HepG2 (cell line): ENCODE results near the gene P3H4. TPM values are rescaled to one million over a fixed set of nuclear protein-coding genes. Genes with fewer than 3 reads are reported as not detected.

Source experiments
- ATAC-seq: fragments of 200-7000 bp; cut with Tn5 transposase; 3 replicates; pipeline ENCODE4 v1.9.1; 2020; ENCODE audit warnings: mild to moderate bottlenecking, moderate library complexity
- BruUV-seq: library from RNA; stranded (reverse); fragments of 400-500 nt; replicated peaks from 2 replicates; lab custom pipeline; 2021; lab: Mats Ljungman, UMichigan
- CTCF ChIA-PET: fragments of 300-600 bp; formaldehyde crosslinking; extraction: SDS; loops from one replicate; lab custom pipeline; 2021; ENCODE audit warnings: low total read pairs, inconsistent platforms, low intra/inter-chr PET ratio; lab: Yijun Ruan, JAX
- POLR2A ChIA-PET: fragments of 350-600 bp; sonication (Branson Sonifier 250); formaldehyde crosslinking; loops from one replicate; lab custom pipeline; 2020; ENCODE audit warnings: antibody characterized with exemption, inconsistent platforms; lab: Yijun Ruan, JAX
- DNase-seq: peaks from one replicate; pipeline ENCODE4 v3.0.0-alpha.2; 2015; ENCODE audit warnings: low spot score
- FAIRE-seq: peaks from 3 replicates; lab custom pipeline; 2011; peaks lifted over from hg19 to GRCh38; lab: Jason Lieb, UNC
- H2AFZ ChIP-seq: one replicate; pipeline ENCODE4 v1.6.1; 2011; ENCODE audit warnings: low read length, inconsistent platforms
- H3K27ac ChIP-seq: fragments of 300-600 bp; 3 replicates; pipeline ENCODE4 v1.8.0; 2011; ENCODE audit warnings: mixed run types, mild to moderate bottlenecking, mixed read lengths, low read length, inconsistent platforms; ENCODE audit not compliant: insufficient read depth; ENCODE audit errors: extremely low read length
- H3K27me3 ChIP-seq, 2 experiments: fragments of 200-600 bp in 1 of 2; 2 replicates in 1 of 2; 3 replicates in 1 of 2; pipeline versions ENCODE4 v1.6.0 to v1.8.0; 2011; ENCODE audit warnings: low read length in 2 of 2, mild to moderate bottlenecking in 2 of 2, moderate library complexity in 2 of 2, inconsistent platforms in 1 of 2; ENCODE audit not compliant: insufficient read depth in 2 of 2, control insufficient read depth in 1 of 2
- H3K36me3 ChIP-seq, 2 experiments: fragments of 200-600 bp in 1 of 2; replicated peaks in 1 of 2; 2 replicates in 1 of 2; 3 replicates in 1 of 2; pipeline versions ENCODE4 v1.5.1 to v1.8.0; 2011; ENCODE audit warnings: low read length in 2 of 2, inconsistent platforms in 1 of 2; ENCODE audit not compliant: insufficient read depth in 2 of 2, control insufficient read depth in 1 of 2
- H3K4me1 ChIP-seq: 2 replicates; pipeline ENCODE4 v1.5.1; 2012; ENCODE audit warnings: low read length, inconsistent platforms; ENCODE audit not compliant: insufficient read depth
- H3K4me2 ChIP-seq: 2 replicates; pipeline ENCODE4 v1.6.0; 2011; ENCODE audit warnings: low read depth, low read length, inconsistent platforms
- H3K4me3 ChIP-seq, 3 experiments: fragments of 200-600 bp in 1 of 3; sonication (generic), shearing (Covaris generic) in 1 of 3; replicated peaks in 1 of 3; 2 replicates each; pipeline ENCODE4 v1.5.1; 2011 to 2016; ENCODE audit warnings: low read length in 3 of 3, inconsistent platforms in 2 of 3, low read depth in 2 of 3, mild to moderate bottlenecking in 2 of 3, control low read depth in 1 of 3, mixed read lengths in 1 of 3; ENCODE audit not compliant: insufficient read depth in 1 of 3
- H3K79me2 ChIP-seq: one replicate; pipeline ENCODE4 v1.6.1; 2011; ENCODE audit warnings: low read length, inconsistent platforms; ENCODE audit not compliant: insufficient read depth
- H3K9ac ChIP-seq: 2 replicates; pipeline ENCODE4 v1.6.0; 2011; ENCODE audit warnings: mild to moderate bottlenecking, low read depth, low read length, inconsistent platforms; ENCODE audit not compliant: insufficient read depth
- H3K9me3 ChIP-seq: 2 replicates; pipeline ENCODE4 v1.5.1; 2012; ENCODE audit warnings: mild to moderate bottlenecking, low read length
- H4K20me1 ChIP-seq: 2 replicates; pipeline ENCODE4 v1.6.0; 2011; ENCODE audit warnings: inconsistent platforms, mild to moderate bottlenecking, low read length, moderate library complexity; ENCODE audit not compliant: insufficient read depth
- ATF5 ChIP-seq: sonication (generic); formaldehyde crosslinking; IDR thresholded peaks from 2 replicates; pipeline ENCODE4 v1.4.0; 2020; ENCODE audit warnings: mild to moderate bottlenecking, low read depth, missing genetic modification reagents
- DNMT3B ChIP-seq: conservative IDR thresholded peaks from 2 replicates; pipeline ENCODE4 v1.6.1; 2016; ENCODE audit warnings: missing biosample characterization, control low read depth
- FLYWCH1 ChIP-seq: sonication (generic); formaldehyde crosslinking; IDR thresholded peaks from 2 replicates; pipeline ENCODE4 v1.8.1; 2023; ENCODE audit warnings: mild to moderate bottlenecking, missing genetic modification reagents
- HDAC2 ChIP-seq: sonication (generic); formaldehyde crosslinking; IDR thresholded peaks from 2 replicates; pipeline ENCODE4 v1.4.0; 2020; ENCODE audit warnings: missing genetic modification reagents
- HIC2 ChIP-seq: sonication (generic); formaldehyde crosslinking; IDR thresholded peaks from 2 replicates; pipeline ENCODE4 v1.9.0; 2022; ENCODE audit warnings: low read depth, missing genetic modification reagents
- KAT7 ChIP-seq: IDR thresholded peaks from 2 replicates; pipeline ENCODE4 v1.6.1; 2018; ENCODE audit warnings: borderline replicate concordance, missing compliant biosample characterization
- KLF11 ChIP-seq: IDR thresholded peaks from 2 replicates; pipeline ENCODE4 v1.6.1; 2016; ENCODE audit warnings: missing compliant biosample characterization
- MIXL1 ChIP-seq: IDR thresholded peaks from 2 replicates; pipeline ENCODE4 v1.6.1; 2016
- POLR2AphosphoS5 ChIP-seq: IDR thresholded peaks from 2 replicates; pipeline ENCODE4 v1.6.1; 2012; ENCODE audit warnings: low read depth, low read length
- XRCC5 ChIP-seq: fragments of 200-400 bp; formaldehyde crosslinking; optimal IDR thresholded peaks from 2 replicates; pipeline ENCODE3; 2017; ENCODE audit warnings: mild to moderate bottlenecking, low read length
- ZBTB8A ChIP-seq: sonication (generic); formaldehyde crosslinking; IDR thresholded peaks from 2 replicates; pipeline ENCODE4 v1.4.0; 2020; ENCODE audit warnings: mild to moderate bottlenecking, low read depth, missing genetic modification reagents, borderline replicate concordance
- ZNF558 ChIP-seq: sonication (generic); formaldehyde crosslinking; IDR thresholded peaks from 2 replicates; pipeline ENCODE4 v1.9.0; 2022; ENCODE audit warnings: mild to moderate bottlenecking, missing genetic modification reagents, borderline replicate concordance
- ZNF772 ChIP-seq: sonication (generic); formaldehyde crosslinking; IDR thresholded peaks from 2 replicates; pipeline ENCODE4 v1.5.0; 2020; ENCODE audit warnings: mild to moderate bottlenecking, missing genetic modification reagents
- WGBS: methylation state at CpG from one replicate; pipeline ENCODE4 v1.1.6; 2017; ENCODE audit warnings: low lambda C conversion rate; 5-methylcytosine and 5-hydroxymethylcytosine counted together
- in situ Hi-C: cut with HindIII; loops from 2 replicates; pipeline ENCODE4 v1.10.0; 2017; ENCODE audit warnings: low pct_unique_long_range_greater_than_20kb; ENCODE audit not compliant: extremely low pct_ligation_motif_present
- intact Hi-C: fragments of 100-400 bp; cut with micrococcal nuclease; formaldehyde crosslinking; loops from one replicate; pipeline ENCODE4 v1.10.0; 2022; ENCODE audit not compliant: unreplicated experiment
- polyA plus RNA-seq, 8 experiments: library from polyadenylated mRNA; depleted of rRNA in 3 of 8; stranded (reverse) in 7 of 8; unstranded in 1 of 8; fragments of >200 nt; fragmentation: Illumina TruSeq in 4 of 8; extraction: Trizol in 4 of 8; gene quantifications; 2 replicates each; pipeline versions ENCODE4 v1.2.1 to v1.2.3, GENCODE V29; 2011 to 2016; ENCODE audit warnings: low read depth in 4 of 8, missing spikeins in 1 of 8, mixed read lengths in 1 of 8; ENCODE audit not compliant: insufficient read depth in 1 of 8
- total RNA-seq, 5 experiments: library from RNA; depleted of rRNA; stranded (reverse); fragments of >200 nt; fragmentation: Illumina TruSeq; extraction: Trizol; gene quantifications; 2 replicates each; pipeline ENCODE4 v1.2.3, GENCODE V29; 2016; ENCODE audit warnings: low read depth in 1 of 5
- TF ChIP-seq, protein P1 (sequence below): sonication (generic); formaldehyde crosslinking; IDR thresholded peaks from 2 replicates; pipeline ENCODE4 v1.8.0; 2022; ENCODE audit warnings: mild to moderate bottlenecking, missing genetic modification reagents
- TF ChIP-seq, protein P2 (sequence below): sonication (generic); formaldehyde crosslinking; IDR thresholded peaks from 2 replicates; pipeline ENCODE4 v1.4.0; 2020; ENCODE audit warnings: missing genetic modification reagents, mild to moderate bottlenecking, borderline replicate concordance
- TF ChIP-seq, protein P3 (sequence below): IDR thresholded peaks from 2 replicates; pipeline ENCODE4 v1.6.1; 2018; ENCODE audit warnings: missing genetic modification reagents
- TF ChIP-seq, protein P4 (sequence below): sonication (generic); formaldehyde crosslinking; conservative IDR thresholded peaks from 2 replicates; pipeline ENCODE4 v1.8.0; 2022; ENCODE audit warnings: low read depth, missing genetic modification reagents

The P3H4 gene
- total and polyA plus RNA-seq, 2 of the 13 experiments (the other 11 are each of a cell fraction or from before 2014, with no cell fraction given) = 37.1 to 50.6 TPM

DNA sequence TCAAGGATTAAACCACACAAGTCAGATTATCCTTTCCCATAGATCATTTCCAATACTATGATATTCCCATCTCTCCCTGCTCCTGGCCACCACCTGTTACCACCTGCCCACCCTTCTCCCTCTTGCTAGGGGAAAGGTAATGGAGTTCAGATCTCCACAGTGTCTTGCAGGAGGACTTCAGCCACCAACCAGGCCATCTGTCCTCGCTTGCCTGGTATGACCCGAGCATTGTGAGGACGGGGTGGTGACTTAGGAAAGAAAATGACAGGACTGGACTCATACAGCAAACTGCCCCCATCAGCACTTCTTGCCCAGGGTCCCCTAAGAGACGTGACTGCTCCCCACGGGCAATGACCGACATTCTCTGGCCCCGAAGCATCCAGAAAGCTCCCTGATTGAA lies 11.8 kb upstream of the P3H4 start:
- ChIA-PET CTCF (no interaction called here), POLR2A (interaction anchor here (0.7 to 1.8 kb wide), 6 partner anchors 12 to 150 kb away, joined by 3 to 10 read pairs (median 3); partner anchors contain the start of genes NT5C3B and P3H4)
- intact Hi-C loops = no loop called here
- Histone ChIP-seq H3K79me2 (no peaks in the 10 kb centered on the region), H3K4me1 (peaks cover 37% of the 10 kb centered on the region), H2AFZ (no peak overlapping the region), H3K9ac (no peak overlapping the region), H3K27me3 (no peaks in the 10 kb centered on the region), H3K27ac (no peak overlapping the region), H3K4me3 (no peak overlapping the region), H3K4me2 (no peak overlapping the region), H4K20me1 (peaks cover 9% of the 10 kb centered on the region; the same call in 1 of the 2 replicates), H3K36me3 (peaks cover 24 to 59% of the 10 kb centered on the region in 2 experiments), H3K9me3 (no peaks in the 10 kb centered on the region)
- BruUV-seq = no TSS peak
- in situ Hi-C loops = no loop called here
- DNase-seq = no peak
- 90% methylated on average over 7 of the region's 7 CpGs for WGBS
- FAIRE-seq = peak; percentile 32
- peak; percentile 9 for ATAC-seq
- TF ChIP-seq, protein P1, sequence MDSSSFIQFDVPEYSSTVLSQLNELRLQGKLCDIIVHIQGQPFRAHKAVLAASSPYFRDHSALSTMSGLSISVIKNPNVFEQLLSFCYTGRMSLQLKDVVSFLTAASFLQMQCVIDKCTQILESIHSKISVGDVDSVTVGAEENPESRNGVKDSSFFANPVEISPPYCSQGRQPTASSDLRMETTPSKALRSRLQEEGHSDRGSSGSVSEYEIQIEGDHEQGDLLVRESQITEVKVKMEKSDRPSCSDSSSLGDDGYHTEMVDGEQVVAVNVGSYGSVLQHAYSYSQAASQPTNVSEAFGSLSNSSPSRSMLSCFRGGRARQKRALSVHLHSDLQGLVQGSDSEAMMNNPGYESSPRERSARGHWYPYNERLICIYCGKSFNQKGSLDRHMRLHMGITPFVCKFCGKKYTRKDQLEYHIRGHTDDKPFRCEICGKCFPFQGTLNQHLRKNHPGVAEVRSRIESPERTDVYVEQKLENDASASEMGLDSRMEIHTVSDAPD (CRISPR knock-in tag) = no peak
- TF ChIP-seq KAT7 (CRISPR knock-in tag) (no peak), MIXL1 (CRISPR knock-in tag) (no peak), XRCC5 (no peak), POLR2AphosphoS5 (0 out of 2 replicates have a peak, but pooled peaks have one; percentile 25), DNMT3B (CRISPR knock-in tag) (no peak), HDAC2 (CRISPR knock-in tag) (no peak), ATF5 (CRISPR knock-in tag) (no peak), ZNF558 (CRISPR knock-in tag) (no peak), HIC2 (CRISPR knock-in tag) (no peak), FLYWCH1 (CRISPR knock-in tag) (no peak), ZBTB8A (CRISPR knock-in tag) (no peak), KLF11 (no peak), ZNF772 (no peak)
- TF ChIP-seq, protein P2, sequence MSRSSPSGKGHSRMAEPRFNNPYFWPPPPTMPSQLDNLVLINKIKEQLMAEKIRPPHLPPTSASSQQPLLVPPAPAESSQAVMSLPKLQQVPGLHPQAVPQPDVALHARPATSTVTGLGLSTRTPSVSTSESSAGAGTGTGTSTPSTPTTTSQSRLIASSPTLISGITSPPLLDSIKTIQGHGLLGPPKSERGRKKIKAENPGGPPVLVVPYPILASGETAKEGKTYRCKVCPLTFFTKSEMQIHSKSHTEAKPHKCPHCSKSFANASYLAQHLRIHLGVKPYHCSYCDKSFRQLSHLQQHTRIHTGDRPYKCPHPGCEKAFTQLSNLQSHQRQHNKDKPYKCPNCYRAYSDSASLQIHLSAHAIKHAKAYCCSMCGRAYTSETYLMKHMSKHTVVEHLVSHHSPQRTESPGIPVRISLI (CRISPR knock-in tag) = no peak
- TF ChIP-seq, protein P3, sequence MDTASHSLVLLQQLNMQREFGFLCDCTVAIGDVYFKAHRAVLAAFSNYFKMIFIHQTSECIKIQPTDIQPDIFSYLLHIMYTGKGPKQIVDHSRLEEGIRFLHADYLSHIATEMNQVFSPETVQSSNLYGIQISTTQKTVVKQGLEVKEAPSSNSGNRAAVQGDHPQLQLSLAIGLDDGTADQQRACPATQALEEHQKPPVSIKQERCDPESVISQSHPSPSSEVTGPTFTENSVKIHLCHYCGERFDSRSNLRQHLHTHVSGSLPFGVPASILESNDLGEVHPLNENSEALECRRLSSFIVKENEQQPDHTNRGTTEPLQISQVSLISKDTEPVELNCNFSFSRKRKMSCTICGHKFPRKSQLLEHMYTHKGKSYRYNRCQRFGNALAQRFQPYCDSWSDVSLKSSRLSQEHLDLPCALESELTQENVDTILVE (CRISPR knock-in tag) = no peak
- TF ChIP-seq, protein P4, sequence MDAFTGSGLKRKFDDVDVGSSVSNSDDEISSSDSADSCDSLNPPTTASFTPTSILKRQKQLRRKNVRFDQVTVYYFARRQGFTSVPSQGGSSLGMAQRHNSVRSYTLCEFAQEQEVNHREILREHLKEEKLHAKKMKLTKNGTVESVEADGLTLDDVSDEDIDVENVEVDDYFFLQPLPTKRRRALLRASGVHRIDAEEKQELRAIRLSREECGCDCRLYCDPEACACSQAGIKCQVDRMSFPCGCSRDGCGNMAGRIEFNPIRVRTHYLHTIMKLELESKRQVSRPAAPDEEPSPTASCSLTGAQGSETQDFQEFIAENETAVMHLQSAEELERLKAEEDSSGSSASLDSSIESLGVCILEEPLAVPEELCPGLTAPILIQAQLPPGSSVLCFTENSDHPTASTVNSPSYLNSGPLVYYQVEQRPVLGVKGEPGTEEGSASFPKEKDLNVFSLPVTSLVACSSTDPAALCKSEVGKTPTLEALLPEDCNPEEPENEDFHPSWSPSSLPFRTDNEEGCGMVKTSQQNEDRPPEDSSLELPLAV (CRISPR knock-in tag) = no peak
